ENCODE data around the gene TMEM170A. TPM values are rescaled to one million over a fixed set of nuclear protein-coding genes. Genes with fewer than 3 reads are reported as not detected.
A peak's percentile ranks its signal among the peaks of the same experiment; 100 is the strongest.

TMEM170A gene
- total RNA-seq, 1 donor from 2014 or later = 30.6 TPM

DNA sequence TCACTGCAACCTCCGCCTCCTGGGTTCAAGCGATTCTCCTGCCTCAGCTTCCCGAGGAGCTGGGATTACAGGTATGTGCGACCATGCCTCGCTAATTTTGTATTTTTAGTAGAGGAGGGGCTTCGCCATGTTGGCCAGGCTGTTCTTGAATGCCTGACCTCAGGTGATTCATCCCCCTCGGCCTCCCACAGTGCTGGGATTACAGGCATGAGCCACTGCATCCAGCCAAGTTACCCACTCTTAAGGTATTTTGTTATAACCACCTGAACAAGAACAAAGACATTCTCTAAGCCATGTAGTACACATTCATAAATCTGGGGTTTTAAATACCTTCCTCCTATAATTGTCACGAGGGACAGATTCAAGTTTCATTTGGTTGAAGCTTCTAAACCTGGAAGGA is 12.3 kb upstream of the TMEM170A start:
- Mint-ChIP-seq H3K9me3 (ENCODE audit: unreplicated experiment) (peaks cover 4% of the 10 kb centered on the region), H3K27me3 (ENCODE audit: unreplicated experiment) (peaks cover 6% of the 10 kb centered on the region), H3K4me1 (ENCODE audit: low read depth, unreplicated experiment) (no peaks in the 10 kb centered on the region), H3K36me3 (ENCODE audit: unreplicated experiment) (no peaks in the 10 kb centered on the region), H3K4me3 (ENCODE audit: unreplicated experiment) (no peak overlapping the region), H3K27ac (ENCODE audit: unreplicated experiment) (no peak overlapping the region)
- TF ChIP-seq, protein P1, sequence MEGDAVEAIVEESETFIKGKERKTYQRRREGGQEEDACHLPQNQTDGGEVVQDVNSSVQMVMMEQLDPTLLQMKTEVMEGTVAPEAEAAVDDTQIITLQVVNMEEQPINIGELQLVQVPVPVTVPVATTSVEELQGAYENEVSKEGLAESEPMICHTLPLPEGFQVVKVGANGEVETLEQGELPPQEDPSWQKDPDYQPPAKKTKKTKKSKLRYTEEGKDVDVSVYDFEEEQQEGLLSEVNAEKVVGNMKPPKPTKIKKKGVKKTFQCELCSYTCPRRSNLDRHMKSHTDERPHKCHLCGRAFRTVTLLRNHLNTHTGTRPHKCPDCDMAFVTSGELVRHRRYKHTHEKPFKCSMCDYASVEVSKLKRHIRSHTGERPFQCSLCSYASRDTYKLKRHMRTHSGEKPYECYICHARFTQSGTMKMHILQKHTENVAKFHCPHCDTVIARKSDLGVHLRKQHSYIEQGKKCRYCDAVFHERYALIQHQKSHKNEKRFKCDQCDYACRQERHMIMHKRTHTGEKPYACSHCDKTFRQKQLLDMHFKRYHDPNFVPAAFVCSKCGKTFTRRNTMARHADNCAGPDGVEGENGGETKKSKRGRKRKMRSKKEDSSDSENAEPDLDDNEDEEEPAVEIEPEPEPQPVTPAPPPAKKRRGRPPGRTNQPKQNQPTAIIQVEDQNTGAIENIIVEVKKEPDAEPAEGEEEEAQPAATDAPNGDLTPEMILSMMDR (IDR thresholded peaks at IDR 0.05; ENCODE audit: partially characterized antibody, unreplicated experiment) = no peak
- no peak for DNase-seq

DNA sequence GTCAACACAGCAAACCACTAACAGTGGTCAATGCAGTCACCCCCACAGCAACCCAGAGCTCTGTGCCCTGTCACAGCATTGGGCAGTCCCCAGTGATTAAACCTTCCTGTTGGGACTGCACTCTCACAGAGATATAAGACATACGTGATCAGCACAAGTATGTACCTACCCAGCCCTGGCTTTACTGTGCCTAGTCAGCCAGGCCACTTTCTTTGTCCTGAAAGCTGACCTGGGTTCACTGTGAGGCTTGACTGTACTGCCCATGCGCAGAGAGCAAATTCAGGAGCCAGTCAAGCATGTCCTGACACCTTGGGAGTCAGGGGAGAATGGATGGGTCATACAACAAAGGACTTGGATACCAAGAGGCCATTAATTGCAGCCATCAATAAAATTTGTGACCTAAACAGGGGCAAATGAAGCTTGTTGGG is 10.9 kb upstream of the TMEM170A start:
- Mint-ChIP-seq H3K27me3 (ENCODE audit: unreplicated experiment) (peaks cover 1% of the 10 kb centered on the region), H3K9me3 (ENCODE audit: unreplicated experiment) (peaks cover 2% of the 10 kb centered on the region), H3K4me1 (ENCODE audit: low read depth, unreplicated experiment) (no peaks in the 10 kb centered on the region), H3K27ac (ENCODE audit: unreplicated experiment) (no peak overlapping the region), H3K36me3 (ENCODE audit: unreplicated experiment) (no peaks in the 10 kb centered on the region), H3K4me3 (ENCODE audit: unreplicated experiment) (no peak overlapping the region)
- no peak for DNase-seq
- TF ChIP-seq, protein P1 (IDR thresholded peaks at IDR 0.05; ENCODE audit: partially characterized antibody, unreplicated experiment) = no peak

DNA sequence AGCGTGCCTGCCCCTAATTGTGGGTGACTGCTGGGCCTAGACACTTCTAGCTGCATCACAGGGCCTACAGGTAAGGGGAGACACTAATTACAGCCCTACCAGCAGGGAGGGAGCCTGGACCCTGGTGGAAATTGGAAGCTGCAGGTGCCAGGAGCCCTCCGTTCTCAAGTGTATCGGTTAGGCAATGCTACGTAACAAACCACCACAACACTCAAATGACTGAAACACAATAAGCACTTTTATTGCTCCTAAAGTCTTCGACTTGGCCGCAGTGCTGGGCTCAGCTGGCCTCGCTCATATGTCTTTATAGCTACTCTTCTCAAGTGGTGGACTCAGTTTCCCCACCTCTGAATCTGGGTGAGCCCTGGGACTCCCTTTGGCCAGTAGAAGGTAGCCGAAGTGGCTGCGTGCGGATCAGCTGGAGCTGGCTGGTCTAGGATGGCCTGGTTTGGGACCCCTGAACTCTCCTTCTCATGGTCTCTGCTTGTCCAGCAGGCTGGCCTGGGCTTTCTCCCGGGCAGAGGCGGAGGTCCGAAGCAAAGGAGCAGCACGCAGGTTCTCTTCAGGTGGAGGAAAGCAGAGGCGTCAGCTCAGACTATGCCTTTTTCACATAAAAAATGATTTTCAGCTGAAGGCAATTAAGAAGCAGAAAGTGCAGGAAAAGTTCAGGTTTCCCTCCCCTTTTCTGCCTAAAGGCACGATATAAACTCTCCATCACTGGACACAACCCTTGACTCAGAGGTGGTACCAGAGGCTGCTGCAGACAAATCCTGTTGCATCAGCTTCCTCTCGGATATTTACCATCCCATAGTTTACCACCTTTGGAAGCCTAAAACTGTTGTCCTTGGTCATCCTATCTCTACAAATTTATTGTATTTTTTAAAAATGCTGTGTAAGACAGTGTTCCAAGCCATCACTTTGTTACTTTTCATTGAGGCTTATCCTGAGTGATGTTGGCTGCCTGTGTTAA is 8.7 kb upstream of the TMEM170A start:
- TF ChIP-seq, protein P1 (IDR thresholded peaks at IDR 0.05; ENCODE audit: partially characterized antibody, unreplicated experiment) = no peak
- Mint-ChIP-seq H3K9me3 (ENCODE audit: unreplicated experiment) (no peaks in the 10 kb centered on the region), H3K4me3 (ENCODE audit: unreplicated experiment) (no peak overlapping the region), H3K4me1 (ENCODE audit: low read depth, unreplicated experiment) (no peaks in the 10 kb centered on the region), H3K27me3 (ENCODE audit: unreplicated experiment) (peaks cover under 1% of the 10 kb centered on the region), H3K36me3 (ENCODE audit: unreplicated experiment) (no peaks in the 10 kb centered on the region), H3K27ac (ENCODE audit: unreplicated experiment) (no peak overlapping the region)
- no peak for DNase-seq

DNA sequence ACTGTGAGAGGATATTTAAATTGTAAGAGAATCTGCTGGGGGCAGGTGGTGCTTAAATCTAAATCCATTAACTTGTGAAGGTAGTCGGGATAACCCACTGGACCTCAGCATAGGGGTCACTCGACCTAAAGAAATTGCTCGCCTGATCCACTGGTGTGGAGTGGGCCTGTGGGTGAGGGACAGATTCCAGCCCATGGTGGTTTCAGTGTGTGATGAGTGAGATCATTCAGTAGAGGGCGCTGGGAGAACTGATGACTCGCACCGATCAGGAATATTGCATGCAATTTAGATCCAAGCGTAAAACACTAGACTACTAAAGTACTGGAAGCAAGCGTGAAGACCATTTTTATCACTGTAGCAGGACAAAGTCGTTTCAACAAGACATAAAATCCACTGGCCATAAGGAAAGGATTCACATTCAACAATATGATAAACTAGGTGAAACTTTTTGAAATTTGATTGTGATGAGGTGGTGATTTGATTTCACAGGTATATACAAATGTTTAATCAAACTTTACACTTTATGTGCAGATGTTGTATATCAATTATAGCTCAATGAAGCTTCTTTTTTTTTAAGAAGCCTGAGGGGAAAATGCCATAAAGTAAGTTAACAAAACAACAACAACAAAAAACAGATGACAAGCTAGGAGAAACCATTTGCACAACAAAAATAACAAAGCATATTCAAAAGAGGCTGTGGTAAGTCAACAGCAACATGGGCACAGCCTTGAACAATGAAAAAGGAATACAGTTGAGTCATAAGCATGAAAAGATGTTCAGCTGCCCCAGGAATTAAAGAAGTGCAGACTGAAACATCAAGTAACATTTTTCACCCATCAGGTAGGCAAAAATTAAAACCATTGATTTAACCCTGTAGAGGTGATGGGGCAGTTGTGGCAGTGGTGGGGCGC is 7.5 kb upstream of the TMEM170A start:
- Mint-ChIP-seq H3K27me3 (ENCODE audit: unreplicated experiment) (no peaks in the 10 kb centered on the region), H3K36me3 (ENCODE audit: unreplicated experiment) (no peaks in the 10 kb centered on the region), H3K27ac (ENCODE audit: unreplicated experiment) (peak overlapping the region; percentile 36), H3K4me3 (ENCODE audit: unreplicated experiment) (no peak overlapping the region), H3K9me3 (ENCODE audit: unreplicated experiment) (no peaks in the 10 kb centered on the region), H3K4me1 (ENCODE audit: low read depth, unreplicated experiment) (no peaks in the 10 kb centered on the region)
- DNase-seq = peak; percentile 48
- TF ChIP-seq, protein P1 (IDR thresholded peaks at IDR 0.05; ENCODE audit: partially characterized antibody, unreplicated experiment) = peak; percentile 73
